NCI-H2081 (cell line): ENCODE measurements around the gene PCDHGA1.

Experiments
- DNase-seq, 2 experiments: peaks; one replicate each; lab custom pipeline; 2025; lab: John Stamatoyannopoulos, UW

PCDHGA1 gene

DNA sequence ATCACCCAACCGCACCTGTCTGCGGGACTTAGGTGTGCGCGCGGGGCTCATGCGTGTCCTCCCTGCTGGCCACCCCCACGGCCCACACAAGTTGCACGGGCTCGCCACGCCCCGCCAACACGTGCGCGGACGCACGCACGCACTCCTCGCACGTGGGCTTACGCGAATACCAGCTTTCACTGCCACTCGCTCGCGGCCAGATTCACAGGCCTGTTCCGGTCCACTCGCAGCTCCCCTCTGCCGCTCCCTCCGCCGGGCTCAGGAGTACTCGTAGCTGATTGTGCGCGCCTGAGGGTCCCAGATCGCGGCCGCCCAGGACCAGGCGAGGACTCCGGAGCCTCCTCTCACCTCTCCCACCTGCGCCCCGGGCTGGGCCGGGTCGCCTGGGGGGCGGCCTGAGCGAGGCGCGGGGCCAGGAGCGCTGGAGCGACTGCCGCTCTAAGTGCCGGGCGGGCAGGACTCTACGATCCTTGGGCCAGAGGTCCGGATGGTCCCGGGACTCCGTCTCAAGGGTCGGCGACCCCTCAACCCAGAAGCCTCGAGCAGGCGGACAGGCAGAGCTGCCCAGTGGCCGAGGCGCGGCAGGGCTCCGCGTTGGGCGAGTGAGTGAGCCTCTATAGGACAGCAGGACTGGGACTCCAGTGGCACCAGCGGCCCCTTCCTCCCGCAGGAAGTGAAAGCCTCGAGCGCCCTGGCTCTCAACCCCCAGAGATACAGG, 162.0 kb downstream of the PCDHGA1 start:
- DNase-seq, result no peak

DNA sequence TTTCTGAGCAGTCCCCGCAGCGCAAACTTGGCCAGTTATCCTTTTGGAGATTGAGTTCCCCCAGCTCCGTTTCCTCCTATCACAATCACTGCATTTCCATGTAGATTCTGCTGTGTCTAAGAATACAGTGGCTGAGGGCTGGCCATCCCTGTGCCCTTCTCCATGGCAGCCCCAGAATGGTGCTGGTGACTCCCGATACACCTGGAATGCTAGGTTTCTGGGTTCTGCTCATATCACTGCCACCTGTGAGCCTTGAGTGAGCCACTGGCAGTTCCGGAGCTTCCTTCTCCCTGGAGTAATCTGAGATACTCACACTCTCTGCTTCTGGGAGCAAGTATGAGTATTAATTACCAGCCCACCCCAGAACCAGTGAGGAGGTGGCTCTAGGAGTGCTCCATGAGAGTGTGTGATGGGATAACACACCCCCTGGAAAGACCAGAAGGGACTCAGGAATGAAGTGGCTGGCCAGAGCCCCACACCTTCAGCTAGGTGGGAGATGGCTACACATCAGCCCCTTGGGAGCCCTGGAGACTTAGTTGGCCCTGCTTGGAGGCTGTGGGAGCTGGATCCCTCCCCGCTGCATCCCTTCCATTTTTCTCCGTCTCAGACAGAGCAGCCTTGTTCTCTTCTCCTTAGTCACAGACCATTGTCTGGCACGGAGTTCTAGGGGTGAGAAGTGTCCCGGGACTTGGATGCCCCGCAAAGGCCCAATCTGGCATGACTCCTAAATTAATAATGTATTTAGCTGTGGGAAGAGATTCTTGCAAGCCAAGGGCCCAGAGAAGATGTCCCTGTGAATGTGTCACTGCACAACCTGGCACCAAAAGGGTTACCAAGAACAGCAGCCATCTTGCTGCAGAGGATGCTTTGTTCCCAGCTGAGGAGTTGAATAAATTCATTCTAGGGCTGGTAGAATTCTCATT, 163.4 kb downstream of the PCDHGA1 start:
- DNase-seq, result no peak

DNA sequence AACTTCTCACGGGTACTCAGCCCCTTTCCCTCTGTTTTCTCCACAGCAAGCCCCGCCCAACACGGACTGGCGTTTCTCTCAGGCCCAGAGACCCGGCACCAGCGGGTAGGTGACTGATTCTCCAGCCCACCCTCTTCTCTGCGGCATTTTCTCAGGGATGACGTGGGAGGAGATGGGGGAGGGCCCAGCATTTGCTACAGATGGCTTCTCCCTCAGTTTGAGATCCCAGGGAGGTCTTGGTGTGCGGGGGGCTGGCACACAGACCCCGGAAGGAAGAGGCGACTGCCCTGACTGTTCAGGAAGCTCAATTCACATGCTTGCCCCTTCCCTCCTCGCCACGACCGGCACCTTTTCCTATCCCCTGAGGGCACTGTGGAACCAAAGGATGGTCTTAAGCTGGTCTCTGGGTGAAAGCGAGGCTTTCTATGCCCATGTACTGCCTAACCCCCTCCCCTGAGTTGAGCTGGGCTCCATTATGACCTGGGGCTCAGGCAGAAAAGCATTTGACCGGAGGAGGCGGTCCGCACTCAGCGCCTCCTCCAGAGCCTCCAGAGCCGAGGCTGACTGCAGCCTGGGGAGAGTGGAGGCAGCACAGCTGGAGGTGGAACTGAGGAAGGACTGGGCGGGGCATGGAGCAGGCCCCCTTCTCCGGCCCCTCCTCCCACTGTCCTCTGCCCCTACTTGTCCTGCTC, 164.6 kb downstream of the PCDHGA1 start:
- DNase-seq, result no peak

DNA sequence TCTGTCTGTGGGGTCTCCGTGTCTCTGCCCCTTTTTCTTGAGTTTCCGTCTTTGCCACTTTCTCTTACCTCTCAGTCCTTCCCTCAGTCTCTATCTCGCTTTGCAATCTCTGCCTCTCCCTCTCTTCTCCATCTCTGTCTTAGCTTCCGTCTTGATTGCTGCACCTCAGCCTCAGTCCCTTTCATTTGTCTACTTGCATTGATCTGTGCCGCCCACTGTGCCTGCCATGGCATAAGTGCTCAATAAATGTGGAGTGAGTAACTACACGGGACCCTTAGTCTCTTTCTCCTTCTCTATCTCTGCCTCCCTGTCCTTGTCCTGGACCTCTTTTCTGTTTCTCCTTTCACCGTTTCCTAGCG, 165.1 kb downstream of the PCDHGA1 start:
- DNase-seq, result no peak

DNA sequence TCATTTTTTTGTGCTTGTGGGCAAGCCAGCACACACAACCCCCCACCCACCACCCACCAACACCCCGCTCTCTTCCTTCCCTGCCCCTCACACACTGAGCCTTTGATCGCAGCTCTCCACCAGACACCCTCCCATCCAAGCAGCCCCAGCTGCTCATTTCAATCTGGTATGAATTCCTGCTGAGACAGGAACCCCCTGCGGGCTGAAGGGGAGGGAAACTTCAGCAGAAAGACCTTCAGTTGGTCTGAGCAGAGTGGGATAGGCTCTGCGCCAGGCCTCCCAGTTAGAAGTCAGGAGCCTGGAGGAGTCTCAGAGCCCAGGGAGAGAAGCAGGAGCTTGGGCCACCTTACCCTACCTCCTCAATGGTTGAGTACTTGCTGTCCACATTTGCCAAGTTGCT, 165.7 kb downstream of the PCDHGA1 start:
- peak in 1 of 2 experiments; percentile 0 for DNase-seq

GRCh38 chr5:141501761-141502160, 171.4 kb downstream of the PCDHGA1 start:
- no peak for DNase-seq

GRCh38 chr5:141503681-141504080, 173.4 kb downstream of the PCDHGA1 start:
- no peak for DNase-seq

GRCh38 chr5:141504216-141504615, 173.9 kb downstream of the PCDHGA1 start:
- no peak for DNase-seq

DNA sequence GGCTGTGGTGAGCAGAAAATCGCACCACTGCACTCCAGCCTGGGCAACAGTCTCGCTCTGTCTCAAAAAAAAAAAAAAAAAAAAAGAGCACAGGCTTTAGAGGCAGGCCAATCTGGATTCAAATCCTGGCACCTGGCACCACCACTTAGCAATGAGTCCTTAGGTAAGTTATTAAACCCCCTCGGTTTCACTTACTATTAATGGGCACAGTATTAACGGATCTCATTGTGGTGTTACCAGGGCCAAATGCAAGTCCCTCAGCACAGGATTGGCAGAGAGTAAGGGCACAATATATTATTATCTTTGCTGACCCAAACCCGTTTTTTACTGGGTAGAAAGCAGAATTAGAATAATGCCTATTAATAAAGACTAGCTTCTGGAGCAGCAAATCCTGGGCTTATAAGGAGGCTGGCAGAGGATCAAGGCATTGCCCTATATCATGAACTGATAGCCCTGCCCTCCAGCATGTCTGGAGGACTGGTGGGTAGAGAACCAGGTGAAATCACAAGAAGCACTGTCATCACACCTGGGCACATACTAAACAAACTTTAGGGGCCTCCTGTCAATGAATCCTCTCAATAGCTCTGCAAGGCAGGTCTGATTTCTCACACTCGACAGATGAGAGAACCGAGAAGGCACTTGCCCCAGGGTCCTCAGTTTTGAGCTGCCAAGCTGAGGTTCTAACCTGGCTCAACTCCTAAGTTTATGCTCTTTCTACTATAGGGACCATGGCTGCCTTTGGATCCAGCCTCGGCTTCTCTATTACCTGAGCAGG, 176.3 kb downstream of the PCDHGA1 start:
- no peak for DNase-seq

GRCh38 chr5:141507387-141508091, 177.2 kb downstream of the PCDHGA1 start:
- no peak for DNase-seq

- no peak for DNase-seq
Observed at GRCh38 chr5:141508440-141508797, 178.1 kb downstream of the PCDHGA1 start.

DNA sequence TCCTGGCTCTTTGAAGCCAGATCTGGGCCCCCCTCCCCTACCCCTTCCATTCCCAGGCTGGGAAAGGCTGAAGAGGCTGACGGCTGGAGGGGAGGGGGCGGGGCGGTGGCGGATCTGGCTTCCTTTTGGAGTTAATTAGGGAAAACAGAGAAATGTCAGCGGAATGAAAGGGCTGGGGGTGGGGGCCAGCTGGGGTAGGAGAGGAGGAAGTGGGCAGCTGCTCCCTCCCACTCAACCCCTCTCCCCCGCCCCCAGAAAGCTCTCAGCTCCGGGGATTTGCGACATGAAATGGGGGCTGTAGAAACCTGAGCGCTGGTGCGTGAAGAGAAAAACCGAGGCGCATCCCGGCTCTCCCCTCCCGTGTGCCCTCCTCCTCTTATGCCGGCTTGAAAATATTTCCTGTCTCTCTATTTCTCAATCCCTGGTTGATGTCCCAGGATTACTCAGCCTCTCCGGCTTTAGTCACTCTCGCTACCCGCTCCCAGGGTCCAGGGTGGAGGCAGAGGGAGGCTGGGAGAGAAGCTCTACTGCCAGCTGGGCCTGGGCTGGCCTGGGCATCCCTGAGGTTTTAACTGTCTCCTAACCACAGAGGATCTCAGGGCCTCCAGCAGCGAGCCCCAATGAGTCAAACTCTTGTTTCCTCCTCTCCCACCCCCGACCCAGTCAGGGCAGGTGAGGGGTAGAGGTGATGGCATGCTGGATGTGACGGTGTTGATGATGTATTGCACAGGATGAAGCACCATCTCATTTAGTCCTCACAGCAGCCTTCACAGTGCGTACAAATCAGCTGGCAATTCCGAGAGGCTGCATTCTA, 178.7 kb downstream of the PCDHGA1 start:
- DNase-seq, result no peak

- DNase-seq, result no peak
Observed at GRCh38 chr5:141510160-141510559, 179.8 kb downstream of the PCDHGA1 start.

DNA sequence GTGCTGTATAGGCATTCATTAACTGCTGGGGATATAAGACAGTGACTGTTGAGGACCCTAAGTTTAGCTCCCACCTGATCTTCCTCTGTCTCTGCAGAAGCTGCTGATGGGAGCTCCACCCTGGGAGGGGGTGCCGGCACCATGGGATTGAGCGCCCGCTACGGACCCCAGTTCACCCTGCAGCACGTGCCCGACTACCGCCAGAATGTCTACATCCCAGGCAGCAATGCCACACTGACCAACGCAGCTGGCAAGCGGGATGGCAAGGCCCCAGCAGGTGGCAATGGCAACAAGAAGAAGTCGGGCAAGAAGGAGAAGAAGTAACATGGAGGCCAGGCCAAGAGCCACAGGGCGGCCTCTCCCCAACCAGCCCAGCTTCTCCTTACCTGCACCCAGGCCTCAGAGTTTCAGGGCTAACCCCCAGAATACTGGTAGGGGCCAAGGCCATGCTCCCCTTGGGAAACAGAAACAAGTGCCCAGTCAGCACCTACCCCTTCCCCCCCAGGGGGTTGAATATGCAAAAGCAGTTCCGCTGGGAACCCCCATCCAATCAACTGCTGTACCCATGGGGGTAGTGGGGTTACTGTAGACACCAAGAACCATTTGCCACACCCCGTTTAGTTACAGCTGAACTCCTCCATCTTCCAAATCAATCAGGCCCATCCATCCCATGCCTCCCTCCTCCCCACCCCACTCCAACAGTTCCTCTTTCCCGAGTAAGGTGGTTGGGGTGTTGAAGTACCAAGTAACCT, 180.7 kb downstream of the PCDHGA1 start:
- no peak for DNase-seq

GRCh38 chr5:141511771-141512325, 181.5 kb downstream of the PCDHGA1 start:
- no peak for DNase-seq

DNA sequence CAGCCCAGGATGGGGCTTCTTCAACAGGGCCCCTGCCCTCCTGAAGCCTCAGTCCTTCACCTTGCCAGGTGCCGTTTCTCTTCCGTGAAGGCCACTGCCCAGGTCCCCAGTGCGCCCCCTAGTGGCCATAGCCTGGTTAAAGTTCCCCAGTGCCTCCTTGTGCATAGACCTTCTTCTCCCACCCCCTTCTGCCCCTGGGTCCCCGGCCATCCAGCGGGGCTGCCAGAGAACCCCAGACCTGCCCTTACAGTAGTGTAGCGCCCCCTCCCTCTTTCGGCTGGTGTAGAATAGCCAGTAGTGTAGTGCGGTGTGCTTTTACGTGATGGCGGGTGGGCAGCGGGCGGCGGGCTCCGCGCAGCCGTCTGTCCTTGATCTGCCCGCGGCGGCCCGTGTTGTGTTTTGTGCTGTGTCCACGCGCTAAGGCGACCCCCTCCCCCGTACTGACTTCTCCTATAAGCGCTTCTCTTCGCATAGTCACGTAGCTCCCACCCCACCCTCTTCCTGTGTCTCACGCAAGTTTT, 182.1 kb downstream of the PCDHGA1 start:
- DNase-seq, result peak; percentile 68 to 77

DNA sequence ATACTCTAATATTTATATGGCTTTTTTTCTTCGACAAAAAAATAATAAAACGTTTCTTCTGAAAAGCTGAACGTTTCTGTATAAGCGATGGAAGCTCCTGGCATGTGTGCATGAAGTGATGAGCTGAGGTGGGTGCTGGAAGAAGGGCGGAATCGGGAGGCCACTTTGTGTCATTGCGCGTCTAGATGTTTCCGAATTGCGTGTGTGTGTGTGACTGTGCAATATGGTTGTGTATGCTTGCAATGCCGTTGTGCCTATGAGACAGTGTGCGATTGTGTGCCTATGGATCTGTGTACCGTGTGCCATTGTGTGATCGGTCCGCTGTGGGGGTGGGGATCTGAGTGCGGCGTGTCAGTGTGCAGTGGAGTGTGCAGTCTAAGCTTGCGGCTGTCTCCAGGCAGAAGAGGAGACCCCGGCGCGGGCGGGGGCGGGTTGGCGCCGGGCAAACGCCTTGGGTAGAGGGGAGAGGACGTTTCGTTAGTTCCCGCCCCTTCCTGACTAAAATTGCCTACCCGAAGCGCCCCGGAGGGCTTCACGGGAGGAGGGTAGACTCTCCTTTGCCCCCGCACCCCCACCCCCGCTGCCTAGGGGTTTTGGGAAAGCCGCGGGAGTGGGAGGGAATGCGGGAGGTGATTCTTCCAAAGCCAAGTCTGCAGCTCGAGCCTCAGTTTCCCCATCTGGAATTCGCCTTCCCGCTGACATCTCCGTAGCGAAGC, 182.8 kb downstream of the PCDHGA1 start:
- DNase-seq, result peak; percentile 23 to 37

GRCh38 chr5:141513627-141514329, 183.5 kb downstream of the PCDHGA1 start:
- DNase-seq, result peak; percentile 2 to 24
